Measurements from ENCODE around the gene MTREX.

MTREX gene

DNA sequence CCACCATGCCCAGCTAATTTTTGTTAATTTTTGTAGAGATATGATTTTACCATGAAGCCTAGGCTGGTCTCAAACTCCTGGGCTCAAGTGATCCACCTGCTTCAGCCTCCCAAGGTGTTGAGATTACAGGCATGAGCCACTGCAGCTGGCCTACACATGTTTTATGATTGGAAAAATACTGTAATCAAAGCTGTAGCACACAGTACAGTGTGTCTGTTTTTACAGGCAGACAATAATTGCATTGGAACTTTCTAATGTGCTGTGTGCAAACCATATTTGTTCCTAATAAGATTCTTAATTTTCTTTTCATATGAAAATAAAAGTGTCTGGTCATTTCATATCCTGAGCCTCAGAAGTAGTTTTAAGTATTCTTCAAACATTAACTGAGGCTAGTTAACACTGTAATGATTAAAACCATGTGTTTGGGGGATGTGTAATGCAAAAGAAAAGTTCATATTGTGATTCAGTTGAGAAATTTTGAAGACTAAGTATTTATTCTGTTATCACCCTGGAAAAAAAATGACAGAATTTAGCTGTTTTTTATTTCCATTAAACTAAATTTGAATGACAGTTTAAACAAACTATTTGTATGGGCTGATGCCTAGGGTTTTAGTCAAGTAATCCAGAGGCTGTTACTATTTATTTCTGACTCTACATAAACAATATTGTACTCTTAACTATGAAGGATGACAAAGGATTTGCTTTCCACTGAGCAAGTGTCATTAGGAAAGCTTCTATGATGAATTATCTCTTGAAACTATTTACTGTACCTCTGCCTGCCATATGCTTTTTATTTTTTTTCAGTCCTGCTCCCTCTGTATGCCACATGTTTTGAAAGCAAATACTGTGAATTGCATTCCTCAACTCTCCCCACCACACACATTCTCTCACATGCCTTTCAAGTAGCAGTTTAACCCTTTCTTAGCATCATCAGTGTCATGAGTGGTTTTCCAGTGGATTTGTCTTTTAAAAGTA lies 111.5 kb downstream of the MTREX start:
- no peak for DNase-seq (ENCODE audit: extremely low read depth in 1 of 2, low read depth in 1 of 2)

DNA sequence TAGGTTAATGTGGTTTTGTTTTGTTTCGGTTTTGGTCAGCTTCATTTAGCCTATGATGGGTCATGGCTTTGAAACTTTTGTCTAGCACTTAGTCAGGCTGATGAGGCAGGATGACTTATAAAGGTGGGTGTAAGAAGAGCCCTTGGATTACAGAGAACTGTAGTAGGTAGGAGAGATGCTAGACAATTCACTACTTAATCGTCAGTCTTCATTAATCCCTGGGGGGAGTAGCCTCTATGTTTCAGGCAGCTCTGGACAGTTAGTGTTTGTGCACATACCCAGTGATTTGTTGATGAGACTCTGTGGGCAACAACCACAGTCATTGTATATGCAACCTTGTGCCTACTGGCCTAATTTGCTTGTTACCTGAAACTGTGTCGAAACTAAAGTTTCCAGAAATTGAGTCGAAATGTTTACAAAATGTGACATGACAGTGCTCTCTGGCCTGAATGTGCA lies 113.3 kb downstream of the MTREX start:
- no peak for DNase-seq (ENCODE audit: extremely low read depth in 1 of 2, low read depth in 1 of 2)

DNA sequence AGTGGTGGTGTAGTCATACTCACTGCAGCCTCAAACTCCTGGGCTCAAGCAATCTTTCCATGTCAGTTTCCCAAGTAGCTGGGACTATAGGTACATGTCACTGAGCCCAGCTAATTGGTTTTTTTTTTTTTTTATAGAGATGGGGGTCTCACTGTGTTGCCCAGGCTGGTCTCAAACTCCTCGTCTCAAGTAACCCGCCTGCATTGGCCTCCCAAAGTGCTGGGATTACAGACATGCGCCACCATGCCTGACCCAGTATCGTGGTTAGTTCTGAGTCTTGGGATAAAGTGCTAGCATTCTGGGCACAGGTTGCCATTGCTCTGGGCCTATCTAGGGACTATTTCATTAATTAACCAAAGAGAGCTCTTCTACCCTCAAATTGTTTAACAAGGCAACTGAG lies 118.7 kb downstream of the MTREX start:
- DNase-seq (ENCODE audit: extremely low read depth in 1 of 2, low read depth in 1 of 2): no peak

DNA sequence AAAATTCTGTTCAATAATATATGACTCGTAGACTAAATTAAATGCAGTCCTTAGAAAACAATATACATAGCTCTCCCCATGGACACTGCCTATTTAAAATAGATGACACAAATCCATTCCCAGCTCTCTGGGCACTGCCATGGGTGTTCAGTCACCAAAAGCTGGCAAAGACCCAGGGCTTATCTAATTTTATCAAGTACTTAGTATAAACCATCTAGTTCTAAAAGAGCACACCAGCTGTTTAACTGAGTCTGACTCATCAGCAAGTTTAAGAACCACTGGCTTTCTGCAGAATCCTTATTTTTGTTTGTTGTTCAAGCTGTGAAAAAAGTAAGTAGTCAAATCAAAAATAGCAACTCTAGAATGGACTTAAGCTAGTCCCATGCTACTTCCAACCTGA lies 119.4 kb downstream of the MTREX start:
- no peak for DNase-seq (ENCODE audit: extremely low read depth in 1 of 2, low read depth in 1 of 2)

DNA sequence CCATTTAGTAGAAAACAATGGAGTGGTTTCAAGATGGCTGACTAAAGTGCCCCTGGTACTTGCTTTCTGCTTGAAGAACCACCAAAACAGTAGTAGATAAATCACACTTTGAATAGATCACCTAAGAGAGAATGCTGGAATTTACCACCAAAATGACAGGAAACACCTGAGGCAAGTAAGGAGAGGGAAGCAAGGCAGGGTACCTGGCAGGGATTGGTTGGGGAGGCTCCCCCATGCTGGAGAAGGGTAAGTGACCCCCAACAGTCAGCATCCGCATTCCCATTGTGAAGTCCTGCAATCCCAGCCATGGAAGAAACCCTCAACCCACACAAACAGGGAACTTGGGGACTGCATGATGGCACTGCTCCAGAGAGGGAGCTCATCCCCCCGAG lies 121.4 kb downstream of the MTREX start:
- no peak for DNase-seq (ENCODE audit: extremely low read depth in 1 of 2, low read depth in 1 of 2)

DNA sequence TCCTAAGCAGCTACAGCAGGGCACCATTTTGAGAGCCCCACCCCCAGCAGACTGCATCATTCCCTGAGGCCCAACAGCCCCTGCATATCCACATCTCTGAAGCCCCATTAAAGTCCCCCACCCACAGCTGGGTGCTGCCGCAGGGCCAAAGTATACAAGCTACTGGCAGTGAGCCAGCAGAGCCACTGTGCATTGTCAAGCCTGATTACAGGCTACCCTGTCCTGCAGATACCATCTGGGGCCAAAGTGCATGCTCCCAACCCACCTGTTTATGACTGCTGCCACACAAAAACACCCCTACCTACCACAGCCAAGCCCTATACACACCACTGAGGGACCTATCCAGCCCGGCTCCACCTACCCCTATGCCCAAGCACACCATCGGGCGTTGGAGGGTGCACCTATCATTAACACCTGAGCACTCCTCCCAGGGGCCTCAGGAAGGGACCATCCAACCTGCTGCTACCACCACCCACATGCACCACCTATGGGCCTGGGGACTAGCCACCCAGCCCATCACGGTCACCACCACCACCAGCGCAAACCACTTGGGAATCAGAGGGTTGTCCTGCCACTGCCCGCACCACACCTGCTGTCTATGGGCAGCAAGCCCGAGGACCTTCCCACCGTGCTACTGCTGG lies 121.9 kb downstream of the MTREX start:
- DNase-seq (ENCODE audit: extremely low read depth in 1 of 2, low read depth in 1 of 2): no peak

DNA sequence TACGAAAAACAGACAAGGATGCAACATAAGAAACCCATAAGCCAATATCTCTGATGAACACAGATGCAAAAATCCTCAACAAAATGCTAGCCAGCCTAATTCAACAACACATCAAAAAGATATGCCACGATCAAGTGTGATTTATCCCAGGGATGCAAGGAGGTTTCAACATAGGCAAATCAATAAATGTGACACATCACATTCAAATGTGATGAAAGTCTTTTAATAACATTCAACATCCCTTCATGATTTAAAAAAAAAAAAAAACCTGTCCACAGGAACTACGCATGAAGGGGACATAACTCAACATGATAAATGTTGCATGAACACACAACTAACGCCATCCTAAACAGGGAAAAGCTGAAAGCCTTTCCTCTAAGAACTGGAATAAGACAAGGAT lies 124.8 kb downstream of the MTREX start:
- DNase-seq (ENCODE audit: extremely low read depth in 1 of 2, low read depth in 1 of 2): no peak

DNA sequence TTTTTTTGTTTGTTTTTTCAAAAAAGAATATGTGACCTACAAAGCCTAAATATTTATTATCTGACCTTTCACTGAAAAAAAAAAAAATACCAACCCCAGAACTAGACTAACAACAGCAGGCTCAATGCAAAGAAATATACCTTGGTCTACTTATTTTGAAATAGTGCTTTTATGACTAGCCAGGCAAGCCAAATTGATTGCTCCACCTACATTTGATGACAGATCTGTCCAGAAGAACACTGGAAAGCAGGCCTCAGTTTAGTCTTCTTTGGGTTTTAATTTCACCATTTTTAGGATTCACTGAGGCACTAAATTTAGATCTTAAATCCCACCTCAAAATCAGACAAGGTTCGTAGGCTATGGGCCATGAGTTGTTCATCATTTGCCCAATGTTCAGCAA lies 129.7 kb downstream of the MTREX start:
- DNase-seq (ENCODE audit: extremely low read depth in 1 of 2, low read depth in 1 of 2): no peak

DNA sequence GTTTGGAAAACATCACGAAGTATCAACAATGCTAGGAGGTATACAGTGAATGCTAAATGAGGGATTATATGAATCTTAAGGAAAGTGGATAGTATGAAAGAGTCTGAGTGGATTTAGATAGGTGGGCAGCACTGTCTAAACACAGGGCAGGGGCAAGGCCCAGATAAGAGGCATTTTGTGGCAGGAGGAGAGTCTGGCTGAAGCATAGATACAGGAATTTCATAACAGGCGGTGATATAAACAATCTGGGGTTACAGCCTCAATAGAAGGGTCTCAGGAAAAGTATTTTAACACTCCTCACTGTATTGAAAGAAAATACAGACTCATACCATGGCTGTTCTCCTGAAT lies 130.0 kb downstream of the MTREX start:
- DNase-seq (ENCODE audit: extremely low read depth in 1 of 2, low read depth in 1 of 2): no peak

DNA sequence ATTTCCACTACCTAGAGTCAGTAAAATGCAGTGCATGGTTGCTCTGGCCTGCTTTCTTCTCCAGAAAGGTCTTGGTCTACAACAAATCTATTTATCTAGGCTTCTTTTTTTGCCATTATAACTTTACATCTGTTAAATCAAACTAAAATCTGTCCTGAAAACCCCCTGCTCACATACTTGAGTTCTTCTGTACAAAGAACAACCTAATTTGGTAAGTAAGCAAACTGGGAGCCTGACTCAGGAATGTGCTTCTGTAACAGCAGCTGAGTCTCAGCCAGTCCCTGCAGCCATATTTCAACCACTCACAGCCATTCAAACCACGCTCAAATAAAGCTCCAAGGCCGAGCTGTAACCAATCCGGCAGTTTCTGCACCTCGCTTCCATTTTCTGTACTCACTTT lies 131.2 kb downstream of the MTREX start:
- DNase-seq (ENCODE audit: extremely low read depth in 1 of 2, low read depth in 1 of 2): no peak

DNA sequence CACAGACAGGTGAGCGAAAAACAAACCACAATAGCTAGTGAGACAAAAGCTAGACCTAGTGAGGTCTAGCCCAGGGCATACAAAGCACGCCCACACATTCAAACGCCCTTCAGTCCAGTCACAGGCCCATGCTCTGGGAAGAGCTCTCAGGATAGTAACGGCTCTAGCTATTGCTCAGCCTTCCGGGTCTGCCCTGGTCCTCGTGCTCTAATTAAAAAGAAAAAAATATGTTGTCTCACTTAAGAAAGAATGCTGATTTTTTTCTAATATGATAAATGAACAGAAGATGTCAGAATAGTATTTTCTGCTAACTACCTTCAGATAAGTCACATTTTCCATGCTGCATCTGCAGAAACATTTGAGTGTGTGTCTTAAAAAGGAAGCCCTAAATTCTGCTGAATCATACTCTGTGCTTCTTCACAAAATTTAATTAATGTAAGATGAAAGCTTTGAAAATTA lies 132.4 kb downstream of the MTREX start:
- DNase-seq (ENCODE audit: extremely low read depth in 1 of 2, low read depth in 1 of 2): no peak

DNA sequence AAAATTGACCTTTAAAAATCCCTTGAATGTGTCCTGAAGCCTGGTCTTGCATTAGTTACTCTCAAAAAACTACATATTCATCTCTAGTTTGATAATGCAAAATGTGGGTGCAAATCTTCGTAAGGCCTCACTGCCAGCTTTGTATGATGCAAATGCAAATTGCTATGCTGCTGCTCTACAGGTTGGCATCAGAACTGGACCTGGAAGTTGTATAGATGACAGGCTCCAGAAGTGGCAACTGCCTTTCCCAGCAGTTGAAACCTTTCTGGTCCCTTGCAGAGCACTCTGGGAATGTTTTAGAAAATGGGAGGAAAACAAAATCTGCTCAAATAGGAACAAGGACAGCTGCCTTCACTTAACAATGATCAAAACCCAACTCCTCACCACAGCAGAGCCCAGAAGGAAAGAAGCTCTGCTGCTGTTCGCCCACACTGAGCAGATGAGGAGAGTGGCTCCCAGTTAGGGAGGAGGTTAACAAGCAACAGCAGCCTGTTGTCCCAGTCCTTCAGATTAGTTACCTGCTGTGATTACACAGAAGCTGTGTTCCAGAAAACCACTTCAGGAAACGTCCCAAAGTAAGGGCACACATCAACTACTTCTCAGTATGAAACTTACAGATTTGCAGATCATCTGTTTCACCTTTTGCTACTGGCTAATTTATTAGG lies 133.4 kb downstream of the MTREX start:
- no peak for DNase-seq (ENCODE audit: extremely low read depth in 1 of 2, low read depth in 1 of 2)

DNA sequence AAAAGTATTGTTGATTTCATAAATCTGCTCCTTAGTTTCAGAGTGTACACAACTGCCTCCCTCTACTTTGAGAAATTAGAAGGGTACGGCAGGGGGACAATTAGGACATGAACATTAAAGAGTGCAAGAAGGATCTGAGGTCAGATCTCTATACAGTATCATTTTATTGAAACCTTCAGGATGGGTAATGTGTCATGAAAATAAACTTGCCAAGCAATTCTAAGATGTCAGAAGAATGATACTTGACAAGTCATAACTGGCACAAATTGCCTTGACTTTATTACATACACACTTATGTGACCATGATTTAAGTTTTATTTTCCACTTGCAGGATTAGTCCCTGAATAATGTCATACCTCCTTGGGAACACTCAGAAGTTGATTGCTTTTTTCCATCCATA lies 134.2 kb downstream of the MTREX start:
- DNase-seq (ENCODE audit: extremely low read depth in 1 of 2, low read depth in 1 of 2): no peak

DNA sequence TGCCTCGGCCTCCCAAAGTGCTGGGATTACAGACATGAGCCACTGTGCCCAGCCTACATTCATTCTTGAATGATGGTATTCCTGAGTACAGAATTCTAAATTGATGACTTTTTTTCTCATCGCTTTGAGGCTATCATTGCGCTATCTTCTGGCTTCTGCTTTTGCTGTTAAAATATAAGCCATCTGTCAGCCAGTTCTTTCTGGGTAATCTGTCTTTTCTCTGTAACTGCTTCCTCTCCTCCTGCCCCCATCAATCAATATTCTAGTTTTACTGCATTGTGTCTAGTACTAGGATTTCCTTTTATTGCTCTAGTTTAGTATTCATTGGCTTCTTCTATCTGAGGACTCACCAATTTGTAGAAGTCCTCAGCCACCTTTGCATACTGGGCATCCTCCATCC lies 138.0 kb downstream of the MTREX start:
- DNase-seq (ENCODE audit: extremely low read depth in 1 of 2, low read depth in 1 of 2): no peak

DNA sequence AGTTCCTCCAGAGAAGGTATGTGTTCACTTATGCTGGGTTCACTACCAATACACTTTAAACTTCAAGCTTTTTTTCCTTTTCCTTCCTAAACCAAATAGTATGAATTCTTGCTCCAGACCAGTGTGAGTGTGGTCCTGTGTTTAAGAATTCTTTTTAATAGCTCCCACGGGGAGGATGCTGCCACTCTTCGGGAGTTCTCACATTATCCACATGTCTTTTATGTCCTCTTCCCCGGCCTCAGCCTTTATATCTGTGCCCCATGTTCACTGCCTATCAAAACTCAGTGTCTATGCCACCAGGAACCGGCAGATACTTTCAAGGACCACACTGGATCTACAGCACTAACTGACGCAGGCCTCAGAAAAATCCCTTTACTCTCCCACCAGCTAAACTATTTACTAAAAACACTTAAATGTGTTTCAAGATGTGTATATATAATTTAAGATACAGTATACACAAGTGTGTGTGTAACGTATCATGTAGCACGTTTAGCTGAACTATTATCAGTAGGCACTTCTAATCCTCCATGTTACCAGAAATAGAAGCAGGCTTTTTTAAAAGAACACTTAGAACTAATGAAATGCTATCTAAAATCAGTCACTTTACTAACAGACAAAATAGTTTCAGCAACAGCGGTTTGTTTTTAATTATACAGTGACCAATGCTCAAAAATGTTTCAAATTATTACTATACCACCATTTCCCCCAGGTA lies 139.0 kb downstream of the MTREX start:
- DNase-seq (ENCODE audit: extremely low read depth in 1 of 2, low read depth in 1 of 2): no peak

DNA sequence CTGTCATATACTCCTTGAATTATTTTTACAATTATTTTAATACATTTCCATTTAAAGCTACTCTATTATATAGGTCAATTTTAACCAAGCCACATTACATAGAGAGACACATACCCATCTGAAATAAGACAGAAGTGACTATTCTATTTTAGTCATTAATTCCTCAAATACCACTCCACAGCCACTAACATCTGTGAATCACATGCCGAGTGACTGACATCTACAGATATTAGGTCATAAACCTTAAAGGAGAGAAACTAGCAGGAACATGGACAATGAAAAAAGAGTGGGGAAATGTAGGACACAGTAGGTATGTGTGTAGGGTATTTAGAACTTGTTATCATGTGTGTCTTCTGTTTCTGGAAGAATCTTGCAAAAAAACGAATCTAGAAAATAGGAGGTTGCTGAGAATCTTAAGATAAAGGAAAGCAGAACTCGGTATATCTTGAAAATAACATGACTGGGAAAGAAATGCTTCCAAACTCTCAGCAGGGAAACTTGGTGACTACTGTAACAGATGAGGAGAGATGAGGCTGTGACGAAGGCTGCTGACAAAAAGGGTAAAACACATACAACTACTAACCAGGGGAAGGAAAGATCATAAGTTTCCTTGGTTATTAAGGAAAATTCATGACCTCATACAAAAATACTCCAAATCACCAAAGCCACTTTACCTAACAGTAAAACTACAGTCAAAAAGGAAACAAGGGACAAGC lies 142.4 kb downstream of the MTREX start:
- DNase-seq (ENCODE audit: extremely low read depth in 1 of 2, low read depth in 1 of 2): no peak

DNA sequence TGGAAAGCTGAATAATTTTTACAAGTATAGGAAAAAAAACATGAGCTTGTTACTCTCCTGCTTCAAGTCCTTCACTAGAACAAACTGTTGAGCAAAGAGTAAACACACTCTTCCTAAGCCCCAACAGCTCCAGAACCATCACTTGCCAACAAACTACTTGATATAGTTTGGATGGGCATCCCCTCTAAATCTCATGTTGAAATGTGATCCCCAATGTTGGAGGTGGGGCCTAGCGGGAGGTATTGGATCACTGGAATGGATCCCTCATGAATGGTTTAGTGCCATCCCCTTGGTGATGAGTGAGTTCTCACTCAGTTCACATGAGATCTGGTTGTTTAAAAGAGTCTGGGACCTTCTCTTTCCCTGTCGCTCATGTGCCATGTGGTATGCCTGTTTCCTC lies 144.2 kb downstream of the MTREX start:
- DNase-seq (ENCODE audit: extremely low read depth in 1 of 2, low read depth in 1 of 2): no peak

DNA sequence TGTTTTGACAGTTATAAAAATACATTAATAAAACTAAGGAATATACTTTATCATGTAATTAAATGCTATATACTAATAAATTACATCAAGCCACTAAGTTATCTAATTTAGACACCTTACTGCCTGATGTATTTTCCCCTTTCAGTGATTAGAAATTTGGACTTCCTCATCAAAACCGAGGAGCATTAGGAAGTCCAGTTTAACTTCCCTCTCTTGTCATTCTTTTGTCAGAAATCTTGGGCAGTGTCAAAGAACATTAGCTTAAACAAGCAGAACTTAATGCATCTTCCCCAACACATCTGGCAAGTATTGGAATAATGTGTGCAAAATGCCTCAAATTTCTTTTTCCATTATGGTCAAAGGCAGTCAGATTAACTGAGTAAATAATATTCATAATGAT lies 145.4 kb downstream of the MTREX start:
- DNase-seq (ENCODE audit: extremely low read depth in 1 of 2, low read depth in 1 of 2): no peak

DNA sequence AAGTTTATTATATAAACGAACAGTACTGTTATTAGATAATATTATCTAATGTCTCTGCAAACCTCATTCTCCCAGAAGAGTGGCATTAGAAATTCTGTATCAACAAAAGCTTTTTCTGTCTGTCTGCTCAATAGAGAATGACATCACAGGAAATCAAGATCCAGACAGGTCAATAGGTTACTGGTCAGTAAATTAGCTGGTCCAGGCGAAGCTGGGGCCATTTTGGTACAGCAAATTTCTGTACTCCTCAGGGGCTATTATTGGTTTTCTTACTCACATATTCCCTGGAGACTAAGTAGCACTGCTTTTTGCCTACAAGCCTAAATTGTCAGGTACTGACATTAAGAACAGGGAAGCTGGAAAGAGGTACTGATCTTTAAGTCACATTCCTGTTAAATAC lies 146.5 kb downstream of the MTREX start:
- DNase-seq (ENCODE audit: extremely low read depth in 1 of 2, low read depth in 1 of 2): no peak

DNA sequence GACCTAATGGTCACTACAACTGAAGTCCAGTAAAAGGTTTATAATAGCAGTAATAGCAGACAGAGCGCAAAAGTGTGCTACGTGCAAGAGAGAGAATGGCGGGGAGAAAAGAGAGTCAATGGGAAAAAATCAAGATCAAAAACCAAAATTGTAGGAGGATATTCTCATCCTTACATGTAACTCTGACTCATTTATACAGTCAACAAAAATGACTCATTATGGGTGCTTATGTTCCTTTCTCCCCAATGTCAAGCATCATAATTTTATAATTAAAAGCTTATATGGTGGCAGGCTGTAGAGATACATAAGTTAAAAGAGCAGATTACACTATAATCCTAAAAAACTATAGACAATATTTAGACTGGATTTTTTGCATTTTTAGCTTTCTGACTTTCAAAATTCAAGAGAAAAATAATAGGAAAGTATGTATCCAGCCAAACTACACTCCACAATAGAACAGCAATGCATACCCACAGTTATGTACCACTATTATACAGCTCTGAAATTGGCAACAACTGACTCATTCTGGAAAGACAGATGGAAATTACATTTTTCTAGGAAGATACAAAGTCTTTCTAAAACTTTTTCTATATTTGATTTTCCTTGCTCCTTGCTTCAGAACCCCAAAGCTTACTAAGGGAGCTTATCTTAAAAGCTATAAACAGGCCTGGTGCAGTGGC lies 148.6 kb downstream of the MTREX start:
- no peak for DNase-seq (ENCODE audit: extremely low read depth in 1 of 2, low read depth in 1 of 2)
